A549 (cell line): ENCODE measurements around the gene DNAH1.

Experiments
- CTCF ChIP-seq: fragments of >200 bp; sonication (Bioruptor Twin); formaldehyde crosslinking; IDR thresholded peaks from 3 replicates; pipeline ENCODE4 v1.5.1; 2016
- EP300 ChIP-seq, 2 experiments: fragments of >200 bp; sonication (Bioruptor Twin); formaldehyde crosslinking; IDR thresholded peaks; 2 replicates in 1 of 2; 3 replicates in 1 of 2; pipeline ENCODE4 v1.6.1; 2016 to 2017
- HOXB13 ChIP-seq: fragments of 250-450 bp; sonication (Bioruptor Pico); IDR thresholded peaks from 2 replicates; pipeline ENCODE4 v1.5.0; 2020; ENCODE audit warnings: low read depth, mild to moderate bottlenecking, moderate library complexity
- POLR2A ChIP-seq: IDR thresholded peaks from 2 replicates; pipeline ENCODE4 v1.6.1; 2012; ENCODE audit warnings: mild to moderate bottlenecking, low read length
- RFX5 ChIP-seq: fragments of 450-650 bp; IDR thresholded peaks from 2 replicates; pipeline ENCODE4 v1.7.1; 2014; ENCODE audit warnings: antibody characterized with exemption, mild to moderate bottlenecking, moderate library complexity
- TF ChIP-seq, protein P1 (sequence below): IDR thresholded peaks from 2 replicates; pipeline ENCODE4 v1.6.1; 2012

DNA sequence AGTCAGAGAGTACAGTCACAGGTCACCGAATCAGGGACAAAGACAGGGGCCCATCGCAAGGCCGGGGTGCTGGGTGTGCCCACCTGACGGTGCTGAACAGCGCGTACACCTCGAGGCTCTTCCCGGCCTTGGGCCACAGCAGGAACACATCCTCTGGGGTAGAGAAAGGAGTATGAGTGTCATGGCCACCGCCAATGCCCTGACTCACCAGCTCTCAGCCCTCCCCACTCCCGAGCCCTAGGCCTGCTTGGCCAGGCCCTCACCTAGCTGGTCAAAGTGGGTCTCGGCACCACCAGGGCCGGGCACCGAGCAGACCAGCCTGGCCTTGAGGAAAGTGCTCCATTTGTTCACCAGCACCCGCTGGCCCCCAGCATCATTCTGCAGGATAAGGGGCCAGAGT lies 124.6 kb downstream of the DNAH1 start:
- TF ChIP-seq, protein P1, sequence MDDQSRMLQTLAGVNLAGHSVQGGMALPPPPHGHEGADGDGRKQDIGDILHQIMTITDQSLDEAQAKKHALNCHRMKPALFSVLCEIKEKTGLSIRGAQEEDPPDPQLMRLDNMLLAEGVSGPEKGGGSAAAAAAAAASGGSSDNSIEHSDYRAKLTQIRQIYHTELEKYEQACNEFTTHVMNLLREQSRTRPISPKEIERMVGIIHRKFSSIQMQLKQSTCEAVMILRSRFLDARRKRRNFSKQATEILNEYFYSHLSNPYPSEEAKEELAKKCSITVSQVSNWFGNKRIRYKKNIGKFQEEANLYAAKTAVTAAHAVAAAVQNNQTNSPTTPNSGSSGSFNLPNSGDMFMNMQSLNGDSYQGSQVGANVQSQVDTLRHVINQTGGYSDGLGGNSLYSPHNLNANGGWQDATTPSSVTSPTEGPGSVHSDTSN: no peak
- TF ChIP-seq HOXB13 (no peak), RFX5 (no peak), POLR2A (no peak), CTCF (no peak), EP300 (IDR thresholded peaks at IDR 0.05) (no peak)
